ENCODE results near the gene ELP2.
"Not testable (repeated sequence)": the region's sequence is repeated elsewhere in the genome, so short reads cannot be mapped to it uniquely, and the experiment has no call there.

ELP2 gene

GRCh38 chr18:36167692-36168218 is 38.1 kb downstream of the ELP2 start:
- DNase-seq: no peak

- not testable (repeated sequence) for DNase-seq
These were observed 38.6 kb downstream of the ELP2 start for GRCh38 chr18:36168296-36168695.

- no peak for DNase-seq
These were observed 40.2 kb downstream of the ELP2 start for GRCh38 chr18:36169938-36170337.

- DNase-seq: no peak
These were observed 45.8 kb downstream of the ELP2 start for GRCh38 chr18:36175481-36175880.

- DNase-seq: no peak
These were observed 46.5 kb downstream of the ELP2 start for GRCh38 chr18:36176177-36176584.

GRCh38 chr18:36176711-36177110 is 47.0 kb downstream of the ELP2 start:
- no peak for DNase-seq

GRCh38 chr18:36177913-36178312 is 48.2 kb downstream of the ELP2 start:
- no peak for DNase-seq

- DNase-seq: no peak
These were observed 50.1 kb downstream of the ELP2 start for GRCh38 chr18:36179562-36180355.

- no peak for DNase-seq
These were observed 51.7 kb downstream of the ELP2 start for GRCh38 chr18:36181441-36181840.

- DNase-seq: no peak
These were observed 52.3 kb downstream of the ELP2 start for GRCh38 chr18:36181898-36182506.

- DNase-seq: no peak
These were observed 53.3 kb downstream of the ELP2 start for GRCh38 chr18:36183033-36183432.

- no peak for DNase-seq
These were observed 54.3 kb downstream of the ELP2 start for GRCh38 chr18:36183987-36184386.

- no peak for DNase-seq
These were observed 55.5 kb downstream of the ELP2 start for GRCh38 chr18:36185157-36185556.

- no peak for DNase-seq
These were observed 56.3 kb downstream of the ELP2 start for GRCh38 chr18:36185901-36186460.

- DNase-seq: no peak
These were observed 56.9 kb downstream of the ELP2 start for GRCh38 chr18:36186461-36187192.

- DNase-seq: peak; percentile 31
These were observed 57.6 kb downstream of the ELP2 start, which contains the start of gene MOCOS for GRCh38 chr18:36187193-36187825. TSS of gene MOCOS (plus strand) at chr18:36187497. CDS start at chr18:36187540, 43 bp downstream.

- no peak for DNase-seq
These were observed 58.4 kb downstream of the ELP2 start for GRCh38 chr18:36187826-36188721.

- no peak for DNase-seq
These were observed 59.2 kb downstream of the ELP2 start for GRCh38 chr18:36188916-36189315.

- no peak for DNase-seq
These were observed 59.8 kb downstream of the ELP2 start for GRCh38 chr18:36189486-36189885.

GRCh38 chr18:36191286-36191685 is 61.6 kb downstream of the ELP2 start:
- no peak for DNase-seq

- no peak for DNase-seq
These were observed 62.0 kb downstream of the ELP2 start for GRCh38 chr18:36191711-36192110.

All from activated naive CD4-positive, alpha-beta T cell treated with anti-CD3 and anti-CD28 coated beads, Interleukin-2, amount 50 U/mL, for 16 hours (primary cell).